ENCODE results near the gene PDGFC.

PDGFC gene

GRCh38 chr4:156971676-156972378 lies at the start of gene PDGFC:
Gene PDGFC (minus strand): TSS chr4:156971799. CDS start chr4:156970903, 896 bp downstream.
- DNase-seq, result no peak

- no peak for DNase-seq
These were observed 49.3 kb upstream of the PDGFC start for GRCh38 chr4:157020882-157021281.

- no peak for DNase-seq
These were observed 47.4 kb upstream of the PDGFC start for GRCh38 chr4:157018920-157019490.

- no peak for DNase-seq
These were observed 43.3 kb upstream of the PDGFC start for GRCh38 chr4:157014621-157015591.

- DNase-seq, result no peak
These were observed 42.1 kb upstream of the PDGFC start for GRCh38 chr4:157013656-157014055.

GRCh38 chr4:157012781-157013180 lies 41.2 kb upstream of the PDGFC start:
- no peak for DNase-seq

- no peak for DNase-seq
These were observed 40.7 kb upstream of the PDGFC start for GRCh38 chr4:157012296-157012695.

GRCh38 chr4:157010630-157011029 lies 39.0 kb upstream of the PDGFC start:
- no peak for DNase-seq

- DNase-seq, result no peak
These were observed 34.2 kb upstream of the PDGFC start for GRCh38 chr4:157005831-157006230.

- DNase-seq, result no peak
These were observed 33.6 kb upstream of the PDGFC start for GRCh38 chr4:157005193-157005592.

GRCh38 chr4:157004279-157005161 lies 32.9 kb upstream of the PDGFC start:
- DNase-seq, result no peak

GRCh38 chr4:156999175-156999517 lies 27.5 kb upstream of the PDGFC start:
- no peak for DNase-seq

- DNase-seq, result no peak
These were observed 27.0 kb upstream of the PDGFC start for GRCh38 chr4:156998500-156999174.

- no peak for DNase-seq
These were observed 21.3 kb upstream of the PDGFC start for GRCh38 chr4:156992943-156993342.

GRCh38 chr4:156991161-156991560 lies 19.6 kb upstream of the PDGFC start:
- DNase-seq, result no peak

- no peak for DNase-seq
These were observed 11.8 kb upstream of the PDGFC start for GRCh38 chr4:156983366-156983765.

GRCh38 chr4:156981262-156981769 lies 9.7 kb upstream of the PDGFC start:
- no peak for DNase-seq

GRCh38 chr4:156977435-156978160 lies 6.0 kb upstream of the PDGFC start:
- no peak for DNase-seq

- no peak for DNase-seq
These were observed 4.5 kb upstream of the PDGFC start for GRCh38 chr4:156976147-156976546.

- no peak for DNase-seq
These were observed 4.1 kb upstream of the PDGFC start for GRCh38 chr4:156975686-156976085.

- no peak for DNase-seq
These were observed 2.7 kb upstream of the PDGFC start for GRCh38 chr4:156974264-156974663.

All from NK-92 treated with Interleukin-12 subunit alpha and Interleukin-12 subunit beta, amount 100 ng/mL, for 24 hours (cell line).